Activated CD8-positive, alpha-beta memory T cell treated with anti-CD3 and anti-CD28 coated beads, Interleukin-2, amount 50 U/mL, for 24 hours (primary cell): ENCODE data around the gene RAB4B.
A peak's percentile ranks its signal among the peaks of the same experiment; 100 is the strongest.
"Not testable (repeated sequence)": the region's sequence is repeated elsewhere in the genome, so short reads cannot be mapped to it uniquely, and the experiment has no call there.

ENCODE experiments used
- DNase-seq: peaks from one replicate; pipeline ENCODE4 v3.0.0-alpha.2; 2020; ENCODE audit errors: extremely low read depth

RAB4B gene

GRCh38 chr19:40822704-40823553 is 44.9 kb downstream of the RAB4B start:
- not testable (repeated sequence) for DNase-seq

- DNase-seq = not testable (repeated sequence)
Observed at GRCh38 chr19:40824916-40825315, 46.9 kb downstream of the RAB4B start.

GRCh38 chr19:40825460-40826095 is 47.5 kb downstream of the RAB4B start:
- DNase-seq = not testable (repeated sequence)

GRCh38 chr19:40826312-40826698 is 48.3 kb downstream of the RAB4B start:
- not testable (repeated sequence) for DNase-seq

- not testable (repeated sequence) for DNase-seq
Observed at GRCh38 chr19:40826699-40827385, 48.8 kb downstream of the RAB4B start.

GRCh38 chr19:40827386-40828247 is 49.6 kb downstream of the RAB4B start:
- no peak for DNase-seq

GRCh38 chr19:40829205-40829604 is 51.2 kb downstream of the RAB4B start:
- DNase-seq = no peak

- not testable (repeated sequence) for DNase-seq
Observed at GRCh38 chr19:40830741-40831140, 52.7 kb downstream of the RAB4B start.

- DNase-seq = no peak
Observed at GRCh38 chr19:40831502-40832430, 53.7 kb downstream of the RAB4B start.

- not testable (repeated sequence) for DNase-seq
Observed at GRCh38 chr19:40832431-40832790, 54.4 kb downstream of the RAB4B start.

- DNase-seq = not testable (repeated sequence)
Observed at GRCh38 chr19:40833728-40834533, 55.9 kb downstream of the RAB4B start.

- no peak for DNase-seq
Observed at GRCh38 chr19:40836754-40837429, 58.8 kb downstream of the RAB4B start.

- DNase-seq = not testable (repeated sequence)
Observed at GRCh38 chr19:40838477-40838876, 60.4 kb downstream of the RAB4B start.

GRCh38 chr19:40842012-40842411 is 64.0 kb downstream of the RAB4B start:
- DNase-seq = not testable (repeated sequence)

GRCh38 chr19:40842997-40843652 is 65.1 kb downstream of the RAB4B start:
- DNase-seq = not testable (repeated sequence)

- peak; percentile 40 for DNase-seq
Observed at GRCh38 chr19:40843653-40844052, 65.6 kb downstream of the RAB4B start.
